SK-N-SH treated with all-trans-retinoic acid at 6 μM for 48 hours (cell line): Measurements from ENCODE around the gene MAP2K4.

Experiments
- ARNTL ChIP-seq: fragments of 450-650 bp; formaldehyde crosslinking; IDR thresholded peaks from 2 replicates; pipeline ENCODE4 v1.5.0; 2020; ENCODE audit warnings: low read depth, mild to moderate bottlenecking, moderate library complexity, borderline replicate concordance
- CREB5 ChIP-seq: fragments of 250-450 bp; sonication (Bioruptor Pico); IDR thresholded peaks from 2 replicates; pipeline ENCODE4 v1.5.1; 2020; ENCODE audit warnings: low read depth, mild to moderate bottlenecking, moderate library complexity
- ESRRG ChIP-seq: fragments of 250-450 bp; sonication (Bioruptor Pico); IDR thresholded peaks from 2 replicates; pipeline ENCODE4 v1.6.1; 2021; ENCODE audit warnings: mild to moderate bottlenecking
- GLIS3 ChIP-seq: fragments of 250-450 bp; sonication (Bioruptor Pico); IDR thresholded peaks from 2 replicates; pipeline ENCODE4 v1.5.0; 2020; ENCODE audit warnings: mild to moderate bottlenecking, moderate library complexity
- PATZ1 ChIP-seq: fragments of 250-450 bp; sonication (Bioruptor Pico); IDR thresholded peaks from 2 replicates; pipeline ENCODE4 v1.8.0; 2020; ENCODE audit warnings: mild to moderate bottlenecking, moderate library complexity, borderline replicate concordance
- PPARA ChIP-seq: fragments of 250-450 bp; sonication (Bioruptor Pico); IDR thresholded peaks from 2 replicates; pipeline ENCODE4 v1.5.0; 2020; ENCODE audit warnings: mild to moderate bottlenecking, borderline replicate concordance
- RARB ChIP-seq: fragments of 250-450 bp; sonication (Bioruptor Pico); IDR thresholded peaks from 2 replicates; pipeline ENCODE4 v1.8.0; 2021; ENCODE audit warnings: mild to moderate bottlenecking, moderate library complexity
- ZC3H10 ChIP-seq: fragments of 250-450 bp; sonication (Bioruptor Pico); IDR thresholded peaks from 2 replicates; pipeline ENCODE4 v1.5.1; 2021; ENCODE audit warnings: mild to moderate bottlenecking, moderate library complexity
- ZFP3 ChIP-seq: fragments of 250-450 bp; sonication (Bioruptor Pico); IDR thresholded peaks from 2 replicates; pipeline ENCODE4 v1.5.0; 2020; ENCODE audit warnings: mild to moderate bottlenecking, moderate library complexity
- ZFP30 ChIP-seq: fragments of 450-650 bp; formaldehyde crosslinking; IDR thresholded peaks from 2 replicates; pipeline ENCODE4 v1.5.0; 2022; ENCODE audit warnings: mild to moderate bottlenecking, moderate library complexity
- ZNF8 ChIP-seq: fragments of 450-650 bp; formaldehyde crosslinking; IDR thresholded peaks from 2 replicates; pipeline ENCODE4 v1.5.0; 2020; ENCODE audit warnings: mild to moderate bottlenecking, moderate library complexity

- no peak for TF ChIP-seq ZFP30 (CRISPR knock-in tag)
- TF ChIP-seq ZNF8 (CRISPR knock-in tag) = no peak
- TF ChIP-seq RARB (CRISPR knock-in tag) = no peak
- no peak for TF ChIP-seq GLIS3
- TF ChIP-seq ESRRG (CRISPR knock-in tag) = no peak
- TF ChIP-seq ZFP3 (CRISPR knock-in tag) = no peak
- no peak for TF ChIP-seq PPARA (CRISPR knock-in tag)
- TF ChIP-seq ARNTL (CRISPR knock-in tag) = no peak
- TF ChIP-seq CREB5 (CRISPR knock-in tag) = no peak
- TF ChIP-seq ZC3H10 (CRISPR knock-in tag) = no peak
- no peak for TF ChIP-seq PATZ1 (CRISPR knock-in tag)
Observed at GRCh38 chr17:12110906-12111305, 90.2 kb downstream of the MAP2K4 start.
